ENCODE results near the gene UFC1.

- TF ChIP-seq CTCF (IDR thresholded peaks at IDR 0.05) (no peak), POLR2AphosphoS5 (IDR thresholded peaks at IDR 0.05) (no peak), EP300 (IDR thresholded peaks at IDR 0.05) (no peak)
These were observed 42.7 kb upstream of the UFC1 start for GRCh38 chr1:161111117-161111516.
